Measurements from ENCODE around the gene RAD54L2.
"Not testable (repeated sequence)": the region's sequence is repeated elsewhere in the genome, so short reads cannot be mapped to it uniquely, and the experiment has no call there.

The RAD54L2 gene

DNA sequence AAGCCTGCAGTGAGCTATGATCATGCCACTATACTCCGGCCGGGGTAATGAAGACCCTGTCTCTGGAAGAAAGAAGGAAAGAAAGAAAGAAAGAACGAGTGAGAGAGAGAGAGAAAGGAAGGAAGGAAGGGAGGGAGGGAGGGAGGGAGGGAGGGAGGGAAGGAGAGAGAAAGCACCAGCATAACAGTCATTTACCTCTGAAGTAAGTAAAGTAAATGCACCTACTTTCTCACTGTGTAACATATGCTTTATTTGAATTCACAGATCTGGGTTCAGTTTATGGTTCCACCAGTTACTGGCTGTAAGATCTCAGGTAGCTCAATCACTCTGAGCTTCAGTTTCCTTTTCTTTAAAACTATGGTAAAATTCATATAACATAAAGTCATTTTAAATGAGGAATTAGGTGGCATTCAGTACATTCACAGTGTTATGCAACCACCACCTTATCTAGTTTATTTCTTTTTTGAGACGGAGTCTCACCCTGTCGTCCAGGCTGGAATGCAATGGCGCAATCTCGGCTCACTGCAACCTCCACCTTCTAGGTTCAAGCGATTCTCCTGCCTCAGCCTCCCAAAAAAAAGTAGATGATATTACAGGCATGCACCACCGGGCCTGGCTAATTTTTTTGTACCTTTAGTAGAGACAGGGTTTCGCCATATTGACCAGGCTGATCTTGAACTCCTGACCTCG is 16.1 kb upstream of the RAD54L2 start:
- Histone ChIP-seq H3K36me3 (ENCODE audit: control insufficient read depth in 1 of 2, insufficient read depth in 2 of 2, low read depth in 1 of 2, low read length in 2 of 2) (no peaks in the 10 kb centered on the region), H4K91ac (ENCODE audit: low read length) (no peak overlapping the region), H3K9ac (ENCODE audit: low read length) (no peak overlapping the region), H2BK5ac (ENCODE audit: low read depth, low read length, poor library complexity, severe bottlenecking) (no peak overlapping the region), H3K4me2 (ENCODE audit: low read length, poor library complexity, severe bottlenecking) (no peak overlapping the region), H2AK5ac (ENCODE audit: low read length, severe bottlenecking) (no peak overlapping the region), H2BK120ac (ENCODE audit: low read depth, low read length) (no peak overlapping the region), H3K18ac (ENCODE audit: low read depth in 1 of 2, low read length in 2 of 2) (no peak overlapping the region), H3K4me1 (ENCODE audit: control insufficient read depth, insufficient read depth, low read depth, low read length) (no peaks in the 10 kb centered on the region), H2BK15ac (ENCODE audit: low read depth, poor library complexity, severe bottlenecking) (no peak overlapping the region), H3K4ac (ENCODE audit: low read depth in 1 of 2, low read length in 2 of 2) (no peak overlapping the region), H3K27ac (ENCODE audit: low read length, poor library complexity, severe bottlenecking) (no peak overlapping the region), H4K8ac (ENCODE audit: low read length) (no peak overlapping the region), H3K9me3 (ENCODE audit: control insufficient read depth, low read length) (no peaks in the 10 kb centered on the region), H2AFZ (ENCODE audit: low read depth, low read length) (no peak overlapping the region), H3K4me3 (ENCODE audit: insufficient read depth in 1 of 2, low read depth in 1 of 2, low read length in 2 of 2) (no peak overlapping the region), H3K23ac (ENCODE audit: low read length in 2 of 2) (no peak overlapping the region), H2BK12ac (ENCODE audit: low read length in 2 of 2) (no peak overlapping the region), H3K14ac (ENCODE audit: low read length in 2 of 2) (no peak overlapping the region), H3K79me1 (replicated peaks; ENCODE audit: low read length, poor library complexity, severe bottlenecking) (no peaks in the 10 kb centered on the region), H3K27me3 (ENCODE audit: control insufficient read depth in 1 of 2, insufficient read depth in 1 of 2, low read length in 2 of 2) (peaks cover 3 to 20% of the 10 kb centered on the region in 2 experiments)
- DNase-seq = no peak
- WGBS = 78% methylated on average over 11 of the region's 11 CpGs

DNA sequence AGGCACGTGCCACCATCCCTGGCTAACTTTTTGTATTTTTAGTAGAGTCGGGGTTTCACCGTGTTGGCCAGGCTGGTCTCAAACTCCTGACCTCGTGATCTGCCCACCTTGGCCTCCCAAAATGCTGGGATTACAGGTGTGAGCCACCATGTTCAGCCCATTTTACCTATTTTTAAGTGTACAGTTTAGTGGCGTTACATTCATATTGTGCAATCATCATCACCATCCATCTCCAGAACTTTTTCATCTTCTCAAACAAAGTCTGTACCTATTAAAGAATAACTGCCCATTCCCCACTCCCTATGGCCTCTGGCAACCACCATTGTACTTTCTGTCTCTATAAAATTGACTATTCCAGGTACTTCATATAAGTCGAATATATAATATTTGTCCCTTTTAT is 13.6 kb upstream of the RAD54L2 start:
- H3K4ac ChIP-seq (ENCODE audit: low read depth in 1 of 2, low read length in 2 of 2); H3K4me3 ChIP-seq (ENCODE audit: insufficient read depth in 1 of 2, low read depth in 1 of 2, low read length in 2 of 2); H4K91ac ChIP-seq (ENCODE audit: low read length); H4K8ac ChIP-seq (ENCODE audit: low read length); H3K4me1 ChIP-seq (ENCODE audit: control insufficient read depth, insufficient read depth, low read depth, low read length); DNase-seq; H3K14ac ChIP-seq (ENCODE audit: low read length in 2 of 2); H2BK5ac ChIP-seq (ENCODE audit: low read depth, low read length, poor library complexity, severe bottlenecking); H3K79me1 ChIP-seq (replicated peaks; ENCODE audit: low read length, poor library complexity, severe bottlenecking); H3K9me3 ChIP-seq (ENCODE audit: control insufficient read depth, low read length); H2AK5ac ChIP-seq (ENCODE audit: low read length, severe bottlenecking); H3K23ac ChIP-seq (ENCODE audit: low read length in 2 of 2); H3K18ac ChIP-seq (ENCODE audit: low read depth in 1 of 2, low read length in 2 of 2); H2BK12ac ChIP-seq (ENCODE audit: low read length in 2 of 2); H3K27ac ChIP-seq (ENCODE audit: low read length, poor library complexity, severe bottlenecking); H3K9ac ChIP-seq (ENCODE audit: low read length); H3K36me3 ChIP-seq (ENCODE audit: control insufficient read depth in 1 of 2, insufficient read depth in 2 of 2, low read depth in 1 of 2, low read length in 2 of 2); H2BK120ac ChIP-seq (ENCODE audit: low read depth, low read length); H2AFZ ChIP-seq (ENCODE audit: low read depth, low read length); H3K4me2 ChIP-seq (ENCODE audit: low read length, poor library complexity, severe bottlenecking); H2BK15ac ChIP-seq (ENCODE audit: low read depth, poor library complexity, severe bottlenecking): not testable (repeated sequence)
- peaks cover 0 to 15% of the 10 kb centered on the region in 2 experiments for H3K27me3 ChIP-seq (ENCODE audit: control insufficient read depth in 1 of 2, insufficient read depth in 1 of 2, low read length in 2 of 2)
- WGBS = 87% methylated on average over 5 of the region's 6 CpGs

GRCh38 chr3:51530485-51530884 is 8.0 kb upstream of the RAD54L2 start:
- Histone ChIP-seq H3K4me1 (ENCODE audit: control insufficient read depth, insufficient read depth, low read depth, low read length) (peaks cover 2% of the 10 kb centered on the region), H4K91ac (ENCODE audit: low read length) (no peak overlapping the region), H3K4me3 (ENCODE audit: insufficient read depth in 1 of 2, low read depth in 1 of 2, low read length in 2 of 2) (no peak overlapping the region), H2BK120ac (ENCODE audit: low read depth, low read length) (no peak overlapping the region), H2BK5ac (ENCODE audit: low read depth, low read length, poor library complexity, severe bottlenecking) (no peak overlapping the region), H3K23ac (ENCODE audit: low read length in 2 of 2) (no peak overlapping the region), H4K8ac (ENCODE audit: low read length) (no peak overlapping the region), H3K36me3 (ENCODE audit: control insufficient read depth in 1 of 2, insufficient read depth in 2 of 2, low read depth in 1 of 2, low read length in 2 of 2) (no peaks in the 10 kb centered on the region), H2BK12ac (ENCODE audit: low read length in 2 of 2) (no peak overlapping the region), H2AK5ac (ENCODE audit: low read length, severe bottlenecking) (no peak overlapping the region), H3K4ac (ENCODE audit: low read depth in 1 of 2, low read length in 2 of 2) (no peak overlapping the region), H3K4me2 (ENCODE audit: low read length, poor library complexity, severe bottlenecking) (no peak overlapping the region), H3K27ac (ENCODE audit: low read length, poor library complexity, severe bottlenecking) (no peak overlapping the region), H3K79me1 (replicated peaks; ENCODE audit: low read length, poor library complexity, severe bottlenecking) (no peaks in the 10 kb centered on the region), H3K27me3 (ENCODE audit: control insufficient read depth in 1 of 2, insufficient read depth in 1 of 2, low read length in 2 of 2) (peaks cover 11 to 12% of the 10 kb centered on the region in 2 experiments), H3K9me3 (ENCODE audit: control insufficient read depth, low read length) (no peaks in the 10 kb centered on the region), H3K14ac (ENCODE audit: low read length in 2 of 2) (no peak overlapping the region), H3K18ac (ENCODE audit: low read depth in 1 of 2, low read length in 2 of 2) (no peak overlapping the region), H3K9ac (ENCODE audit: low read length) (no peak overlapping the region), H2BK15ac (ENCODE audit: low read depth, poor library complexity, severe bottlenecking) (no peak overlapping the region), H2AFZ (ENCODE audit: low read depth, low read length) (peak overlapping the region; percentile 39)
- no peak for DNase-seq
- 88% methylated on average over 7 of the region's 7 CpGs for WGBS

DNA sequence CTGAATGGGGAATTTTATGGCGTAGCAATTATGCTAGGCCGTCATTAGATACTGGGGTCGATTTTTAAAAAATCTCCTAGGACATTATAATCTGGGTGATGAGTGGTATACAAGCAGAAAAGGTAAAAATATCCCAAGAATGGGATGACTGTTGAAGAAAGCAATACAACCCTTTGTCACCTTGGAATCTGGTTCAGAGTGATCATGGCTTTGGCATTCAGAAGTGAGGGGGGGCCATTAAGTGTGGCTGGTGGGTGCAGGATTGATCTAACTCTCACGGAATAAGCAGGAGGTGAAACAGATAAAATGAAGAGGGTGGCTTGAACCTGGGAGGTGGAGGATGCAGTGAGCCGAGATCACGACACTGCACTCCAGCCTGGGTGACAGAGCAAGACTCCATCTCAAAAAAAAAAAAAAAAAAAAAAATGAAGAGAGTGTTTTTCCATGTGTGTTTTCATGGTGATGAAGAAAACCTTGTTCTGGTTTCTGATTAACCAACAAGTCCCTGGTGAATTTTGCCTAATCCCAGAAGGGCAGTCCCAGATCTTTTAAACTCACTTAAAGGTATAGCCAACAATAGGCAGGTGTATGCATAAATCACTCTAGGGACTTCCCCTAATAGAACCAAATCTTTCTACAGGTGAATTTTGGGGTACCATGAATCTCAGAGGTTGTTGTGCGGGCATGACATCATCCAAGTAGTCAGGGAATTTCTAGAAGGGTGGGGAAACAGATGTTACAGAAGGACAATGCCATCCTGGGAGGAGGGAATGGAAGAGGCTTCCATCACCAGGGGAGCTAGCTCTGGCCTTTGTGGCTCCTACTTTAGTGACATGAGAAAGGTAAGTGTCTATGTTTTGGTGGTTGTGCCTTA is 3.1 kb upstream of the RAD54L2 start:
- no peak overlapping the region for H2BK15ac ChIP-seq (ENCODE audit: low read depth, poor library complexity, severe bottlenecking)
- H3K4me1 ChIP-seq (ENCODE audit: control insufficient read depth, insufficient read depth, low read depth, low read length) = peaks cover 7% of the 10 kb centered on the region
- no peak overlapping the region for H3K27ac ChIP-seq (ENCODE audit: low read length, poor library complexity, severe bottlenecking)
- H3K9ac ChIP-seq (ENCODE audit: low read length) = no peak overlapping the region
- no peak overlapping the region for H3K4me3 ChIP-seq (ENCODE audit: insufficient read depth in 1 of 2, low read depth in 1 of 2, low read length in 2 of 2)
- no peaks in the 10 kb centered on the region for H3K79me1 ChIP-seq (replicated peaks; ENCODE audit: low read length, poor library complexity, severe bottlenecking)
- H4K8ac ChIP-seq (ENCODE audit: low read length) = no peak overlapping the region
- no peaks in the 10 kb centered on the region for H3K36me3 ChIP-seq (ENCODE audit: control insufficient read depth in 1 of 2, insufficient read depth in 2 of 2, low read depth in 1 of 2, low read length in 2 of 2)
- H3K9me3 ChIP-seq (ENCODE audit: control insufficient read depth, low read length) = no peaks in the 10 kb centered on the region
- no peak overlapping the region for H4K91ac ChIP-seq (ENCODE audit: low read length)
- no peak for DNase-seq
- H2BK120ac ChIP-seq (ENCODE audit: low read depth, low read length) = no peak overlapping the region
- no peak overlapping the region for H3K4ac ChIP-seq (ENCODE audit: low read depth in 1 of 2, low read length in 2 of 2)
- no peak overlapping the region for H3K18ac ChIP-seq (ENCODE audit: low read depth in 1 of 2, low read length in 2 of 2)
- H3K27me3 ChIP-seq (ENCODE audit: control insufficient read depth in 1 of 2, insufficient read depth in 1 of 2, low read length in 2 of 2) = peaks cover 6 to 9% of the 10 kb centered on the region in 2 experiments
- no peak overlapping the region for H2BK12ac ChIP-seq (ENCODE audit: low read length in 2 of 2)
- WGBS = 72% methylated on average over 7 of the region's 7 CpGs
- H2AFZ ChIP-seq (ENCODE audit: low read depth, low read length) = no peak overlapping the region
- no peak overlapping the region for H2AK5ac ChIP-seq (ENCODE audit: low read length, severe bottlenecking)
- no peak overlapping the region for H3K23ac ChIP-seq (ENCODE audit: low read length in 2 of 2)
- no peak overlapping the region for H2BK5ac ChIP-seq (ENCODE audit: low read depth, low read length, poor library complexity, severe bottlenecking)
- no peak overlapping the region for H3K14ac ChIP-seq (ENCODE audit: low read length in 2 of 2)
- H3K4me2 ChIP-seq (ENCODE audit: low read length, poor library complexity, severe bottlenecking) = no peak overlapping the region
